ENCODE results near the gene IL22RA1. TPM values are rescaled to one million over a fixed set of nuclear protein-coding genes. Genes with fewer than 3 reads are reported as not detected.

Gene IL22RA1
- total RNA-seq (ENCODE audit: unreplicated experiment): not detected
- long read RNA-seq: 0 reads

GRCh38 chr1:24142546-24143534 lies at the start of gene IL22RA1:
IL22RA1 (minus strand) TSS chr1:24143140; CDS start chr1:24143082, 58 bp downstream.
- Mint-ChIP-seq H3K27ac (ENCODE audit: unreplicated experiment) (no peak within 1 kb of the TSS), H3K36me3 (ENCODE audit: low read depth, unreplicated experiment) (no peaks in the 10 kb centered on the region)

GRCh38 chr1:24191860-24192259 lies 48.9 kb upstream of the IL22RA1 start:
- Mint-ChIP-seq H3K4me3 (ENCODE audit: unreplicated experiment) (no peak overlapping the region), H3K27me3 (ENCODE audit: unreplicated experiment) (peaks cover 3% of the 10 kb centered on the region), H3K36me3 (ENCODE audit: low read depth, unreplicated experiment) (no peaks in the 10 kb centered on the region), H3K4me1 (ENCODE audit: unreplicated experiment) (peaks cover 3% of the 10 kb centered on the region), H3K9me3 (ENCODE audit: unreplicated experiment) (no peaks in the 10 kb centered on the region), H3K27ac (ENCODE audit: unreplicated experiment) (no peak overlapping the region)
- TF ChIP-seq, protein P1, sequence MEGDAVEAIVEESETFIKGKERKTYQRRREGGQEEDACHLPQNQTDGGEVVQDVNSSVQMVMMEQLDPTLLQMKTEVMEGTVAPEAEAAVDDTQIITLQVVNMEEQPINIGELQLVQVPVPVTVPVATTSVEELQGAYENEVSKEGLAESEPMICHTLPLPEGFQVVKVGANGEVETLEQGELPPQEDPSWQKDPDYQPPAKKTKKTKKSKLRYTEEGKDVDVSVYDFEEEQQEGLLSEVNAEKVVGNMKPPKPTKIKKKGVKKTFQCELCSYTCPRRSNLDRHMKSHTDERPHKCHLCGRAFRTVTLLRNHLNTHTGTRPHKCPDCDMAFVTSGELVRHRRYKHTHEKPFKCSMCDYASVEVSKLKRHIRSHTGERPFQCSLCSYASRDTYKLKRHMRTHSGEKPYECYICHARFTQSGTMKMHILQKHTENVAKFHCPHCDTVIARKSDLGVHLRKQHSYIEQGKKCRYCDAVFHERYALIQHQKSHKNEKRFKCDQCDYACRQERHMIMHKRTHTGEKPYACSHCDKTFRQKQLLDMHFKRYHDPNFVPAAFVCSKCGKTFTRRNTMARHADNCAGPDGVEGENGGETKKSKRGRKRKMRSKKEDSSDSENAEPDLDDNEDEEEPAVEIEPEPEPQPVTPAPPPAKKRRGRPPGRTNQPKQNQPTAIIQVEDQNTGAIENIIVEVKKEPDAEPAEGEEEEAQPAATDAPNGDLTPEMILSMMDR (IDR thresholded peaks at IDR 0.05; ENCODE audit: unreplicated experiment): no peak
- DNase-seq (ENCODE audit: low spot score): no peak

More at GRCh38 chr1:24142546-24143534, at the start of gene IL22RA1:
- no peak for DNase-seq (ENCODE audit: low spot score)
- H3K4me3 Mint-ChIP-seq (ENCODE audit: unreplicated experiment): no peak within 1 kb of the TSS
- H3K9me3 Mint-ChIP-seq (ENCODE audit: unreplicated experiment): no peaks in the 10 kb centered on the region
- H3K27me3 Mint-ChIP-seq (ENCODE audit: unreplicated experiment): no peaks in the 10 kb centered on the region
- peaks cover 13% of the 10 kb centered on the region for H3K4me1 Mint-ChIP-seq (ENCODE audit: unreplicated experiment)
- TF ChIP-seq, protein P1 (IDR thresholded peaks at IDR 0.05; ENCODE audit: unreplicated experiment): no peak

DNA sequence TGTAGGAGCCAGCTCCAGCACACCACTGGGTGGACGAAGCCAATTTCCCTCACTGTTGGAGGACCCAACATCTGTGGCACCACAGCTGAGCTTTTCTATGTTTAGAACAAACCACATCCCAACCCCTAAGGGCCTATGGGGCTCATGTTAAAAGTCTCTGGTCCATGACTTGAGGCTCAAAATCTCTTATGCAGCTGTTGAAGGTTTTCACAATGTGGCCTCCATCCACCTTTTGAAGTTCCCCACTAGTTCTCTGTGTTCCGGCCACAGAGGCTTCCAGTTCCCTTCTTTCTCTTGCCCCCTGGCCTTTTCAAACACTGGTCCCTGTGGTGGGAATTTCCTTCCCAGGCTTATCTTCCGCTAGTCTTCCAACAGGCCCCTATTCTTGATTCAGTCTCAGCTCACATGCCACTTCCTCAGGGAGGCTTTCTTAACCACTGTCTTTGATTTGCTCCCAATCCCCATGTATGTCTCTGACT lies 48.1 kb upstream of the IL22RA1 start:
- DNase-seq (ENCODE audit: low spot score): no peak
- no peaks in the 10 kb centered on the region for H3K36me3 Mint-ChIP-seq (ENCODE audit: low read depth, unreplicated experiment)
- H3K4me1 Mint-ChIP-seq (ENCODE audit: unreplicated experiment): peaks cover 7% of the 10 kb centered on the region
- H3K9me3 Mint-ChIP-seq (ENCODE audit: unreplicated experiment): no peaks in the 10 kb centered on the region
- H3K4me3 Mint-ChIP-seq (ENCODE audit: unreplicated experiment): no peak overlapping the region
- TF ChIP-seq, protein P1 (IDR thresholded peaks at IDR 0.05; ENCODE audit: unreplicated experiment): no peak
- no peak overlapping the region for H3K27ac Mint-ChIP-seq (ENCODE audit: unreplicated experiment)
- H3K27me3 Mint-ChIP-seq (ENCODE audit: unreplicated experiment): peaks cover 3% of the 10 kb centered on the region

- Mint-ChIP-seq H3K36me3 (ENCODE audit: low read depth, unreplicated experiment) (no peaks in the 10 kb centered on the region), H3K9me3 (ENCODE audit: unreplicated experiment) (no peaks in the 10 kb centered on the region), H3K4me3 (ENCODE audit: unreplicated experiment) (no peak overlapping the region), H3K27ac (ENCODE audit: unreplicated experiment) (no peak overlapping the region), H3K4me1 (ENCODE audit: unreplicated experiment) (peaks cover 7% of the 10 kb centered on the region), H3K27me3 (ENCODE audit: unreplicated experiment) (peaks cover 1% of the 10 kb centered on the region)
- DNase-seq (ENCODE audit: low spot score): no peak
- TF ChIP-seq, protein P1 (IDR thresholded peaks at IDR 0.05; ENCODE audit: unreplicated experiment): no peak
These were observed 46.6 kb upstream of the IL22RA1 start for GRCh38 chr1:24189528-24189927.
